ENCODE results near the gene TNFRSF25.

The TNFRSF25 gene

GRCh38 chr1:6419804-6420453 is 46.0 kb downstream of the TNFRSF25 start, which contains the start of gene HES2:
HES2 (minus strand) TSS chr1:6419919; CDS start chr1:6419820, 99 bp downstream.
- no peak for DNase-seq (ENCODE audit: low read depth in 2 of 2, low spot score in 1 of 2)

GRCh38 chr1:6419397-6419803 is 46.6 kb downstream of the TNFRSF25 start:
- no peak for DNase-seq (ENCODE audit: low read depth in 2 of 2, low spot score in 1 of 2)

- DNase-seq (ENCODE audit: low read depth in 2 of 2, low spot score in 1 of 2) = no peak
These were observed 47.1 kb downstream of the TNFRSF25 start for GRCh38 chr1:6418668-6419396.

- no peak for DNase-seq (ENCODE audit: low read depth in 2 of 2, low spot score in 1 of 2)
These were observed 47.9 kb downstream of the TNFRSF25 start for GRCh38 chr1:6417961-6418667.

- DNase-seq (ENCODE audit: low read depth in 2 of 2, low spot score in 1 of 2) = no peak
These were observed 49.1 kb downstream of the TNFRSF25 start for GRCh38 chr1:6416906-6417305.

GRCh38 chr1:6416295-6416656 is 49.7 kb downstream of the TNFRSF25 start:
- no peak for DNase-seq (ENCODE audit: low read depth in 2 of 2, low spot score in 1 of 2)

GRCh38 chr1:6414881-6415626 is 50.9 kb downstream of the TNFRSF25 start:
- DNase-seq (ENCODE audit: low read depth in 2 of 2, low spot score in 1 of 2) = no peak

- no peak for DNase-seq (ENCODE audit: low read depth in 2 of 2, low spot score in 1 of 2)
These were observed 51.5 kb downstream of the TNFRSF25 start for GRCh38 chr1:6414443-6414844.

- DNase-seq (ENCODE audit: low read depth in 2 of 2, low spot score in 1 of 2) = no peak
These were observed 53.1 kb downstream of the TNFRSF25 start for GRCh38 chr1:6412896-6413295.
